Measurements from ENCODE around the gene DPYSL3. TPM values are rescaled to one million over a fixed set of nuclear protein-coding genes. Genes with fewer than 3 reads are reported as not detected.
"Not testable (repeated sequence)": the region's sequence is repeated elsewhere in the genome, so short reads cannot be mapped to it uniquely, and the experiment has no call there.

Gene DPYSL3
- total RNA-seq, 1 donor from 2014 or later: 56.0 TPM

DNA sequence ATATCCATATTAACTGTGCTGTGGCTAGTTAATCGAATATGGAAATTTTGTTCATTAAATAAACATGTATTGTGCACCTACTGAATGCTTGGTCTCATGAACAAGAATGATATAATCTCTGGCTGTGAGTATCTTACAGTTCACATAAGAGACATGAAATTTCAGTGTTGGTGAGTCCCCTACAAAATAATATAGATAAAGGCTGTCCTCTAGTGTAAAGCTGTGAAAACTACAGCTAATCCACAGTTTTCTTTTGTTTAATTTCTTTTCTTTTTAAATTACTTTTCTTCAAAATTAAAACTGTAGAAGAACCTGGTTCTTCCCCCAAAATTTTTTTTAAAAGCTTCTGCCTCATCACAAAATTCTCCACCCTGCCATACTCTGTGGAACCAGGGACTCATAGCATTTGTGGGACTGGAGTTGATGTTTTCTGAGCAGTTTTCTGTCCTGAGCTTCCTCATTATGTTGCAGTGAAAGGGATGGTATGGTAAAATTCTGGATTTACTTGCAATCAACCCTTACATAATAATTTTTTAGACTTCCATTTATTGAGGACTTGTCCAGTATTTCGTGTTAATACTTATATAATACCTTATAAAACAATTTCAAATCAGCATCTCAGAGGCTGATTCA, 140.0 kb downstream of the DPYSL3 start:
- Mint-ChIP-seq H3K27ac (no peak overlapping the region), H3K27me3 (no peaks in the 10 kb centered on the region), H3K4me1 (ENCODE audit: low read depth) (no peaks in the 10 kb centered on the region), H3K36me3 (ENCODE audit: insufficient read depth) (no peaks in the 10 kb centered on the region), H3K4me3 (ENCODE audit: low read depth) (no peak overlapping the region), H3K9me3 (ENCODE audit: low read depth) (no peaks in the 10 kb centered on the region)
- peak; percentile 61 for TF ChIP-seq CTCF (IDR thresholded peaks at IDR 0.05; ENCODE audit: unreplicated experiment)
- no peak for DNase-seq (ENCODE audit: low spot score, unreplicated experiment)

GRCh38 chr5:147367381-147367780, 142.5 kb downstream of the DPYSL3 start:
- H3K36me3 Mint-ChIP-seq (ENCODE audit: insufficient read depth); H3K27me3 Mint-ChIP-seq: not testable (repeated sequence)

DNA sequence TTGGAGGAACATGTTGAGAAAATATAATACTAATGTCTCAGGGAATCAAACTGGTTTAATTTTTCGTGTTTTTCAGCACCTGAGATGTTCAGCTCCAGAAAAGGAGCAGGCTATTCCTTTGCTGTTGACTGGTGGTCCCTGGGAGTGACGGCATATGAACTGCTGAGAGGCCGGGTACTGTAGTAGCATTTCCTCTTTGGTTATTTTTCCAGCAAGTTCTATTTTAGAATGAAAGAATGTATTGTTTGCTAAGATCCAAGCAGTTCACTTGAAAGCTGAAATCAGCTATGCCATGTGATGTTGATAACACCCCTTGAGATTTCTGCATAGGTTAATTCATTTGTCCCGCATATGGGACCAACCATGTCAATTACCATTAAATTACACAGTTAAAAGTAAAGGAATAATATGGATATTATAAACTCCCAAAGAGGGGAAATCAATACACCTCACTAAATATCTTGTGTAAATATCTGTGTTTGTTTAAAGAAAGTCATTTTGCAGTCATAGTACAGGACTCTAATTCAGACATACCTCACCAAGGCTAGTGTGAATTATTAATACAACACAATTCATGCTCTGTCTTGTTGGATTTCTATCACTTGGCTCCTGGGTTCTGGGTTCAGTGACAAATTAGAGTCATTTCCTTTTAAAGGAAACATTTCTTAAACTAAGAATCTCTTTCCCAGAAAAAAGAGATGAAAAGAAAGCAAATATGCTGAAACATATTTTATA, 148.3 kb downstream of the DPYSL3 start:
- H3K9me3 Mint-ChIP-seq (ENCODE audit: low read depth): no peaks in the 10 kb centered on the region
- H3K36me3 Mint-ChIP-seq (ENCODE audit: insufficient read depth): no peaks in the 10 kb centered on the region
- no peak for TF ChIP-seq CTCF (IDR thresholded peaks at IDR 0.05; ENCODE audit: unreplicated experiment)
- no peak overlapping the region for H3K4me3 Mint-ChIP-seq (ENCODE audit: low read depth)
- no peaks in the 10 kb centered on the region for H3K27me3 Mint-ChIP-seq
- peaks cover 5% of the 10 kb centered on the region for H3K4me1 Mint-ChIP-seq (ENCODE audit: low read depth)
- DNase-seq (ENCODE audit: low spot score, unreplicated experiment): no peak
- H3K27ac Mint-ChIP-seq: no peak overlapping the region

More at GRCh38 chr5:147367381-147367780, 142.5 kb downstream of the DPYSL3 start:
- not testable (repeated sequence) for H3K27ac Mint-ChIP-seq; DNase-seq (ENCODE audit: low spot score, unreplicated experiment); H3K4me1 Mint-ChIP-seq (ENCODE audit: low read depth); H3K4me3 Mint-ChIP-seq (ENCODE audit: low read depth); H3K9me3 Mint-ChIP-seq (ENCODE audit: low read depth)

DNA sequence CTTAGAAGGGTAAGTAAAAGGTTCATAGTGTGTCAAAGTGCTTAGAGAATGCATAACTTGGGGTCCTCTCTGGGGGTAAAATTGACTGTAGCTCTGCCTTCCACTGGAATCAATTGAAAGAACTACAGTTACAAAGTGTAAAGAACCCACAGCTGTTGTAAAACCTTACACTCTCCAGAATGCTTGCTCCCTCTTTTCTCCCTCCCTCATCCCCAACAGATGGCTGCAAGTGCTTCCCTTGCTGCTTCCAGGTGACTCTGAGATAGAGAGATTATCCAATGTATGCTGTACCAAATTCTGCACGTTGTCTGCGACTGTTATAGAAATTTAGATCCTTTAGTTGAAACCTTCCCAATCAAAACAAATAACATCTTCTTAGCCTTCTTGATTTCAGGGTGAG, 149.1 kb downstream of the DPYSL3 start:
- Mint-ChIP-seq H3K4me1 (ENCODE audit: low read depth) (peaks cover 5% of the 10 kb centered on the region), H3K27ac (no peak overlapping the region), H3K27me3 (no peaks in the 10 kb centered on the region), H3K4me3 (ENCODE audit: low read depth) (no peak overlapping the region), H3K9me3 (ENCODE audit: low read depth) (no peaks in the 10 kb centered on the region), H3K36me3 (ENCODE audit: insufficient read depth) (no peaks in the 10 kb centered on the region)
- no peak for TF ChIP-seq CTCF (IDR thresholded peaks at IDR 0.05; ENCODE audit: unreplicated experiment)
- no peak for DNase-seq (ENCODE audit: low spot score, unreplicated experiment)

DNA sequence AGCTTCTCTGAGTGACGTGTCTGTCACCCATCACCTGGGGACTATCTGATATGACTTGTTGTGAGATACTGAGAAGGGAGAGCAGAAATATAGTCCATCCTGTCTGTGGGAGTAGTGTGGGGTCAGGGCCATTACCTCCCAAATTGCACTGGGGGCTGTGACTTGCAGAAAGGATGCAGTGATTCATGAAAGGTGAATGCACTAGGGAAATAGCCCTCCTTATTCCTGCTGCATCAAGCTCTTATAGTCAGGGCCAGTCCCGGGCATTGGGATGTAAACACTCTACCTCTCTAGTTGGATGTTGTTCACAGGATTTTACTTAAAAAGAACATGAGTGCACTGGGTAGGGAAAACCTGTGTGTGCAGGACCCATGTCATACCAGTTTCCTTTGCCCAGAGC, 150.3 kb downstream of the DPYSL3 start:
- H3K27me3 Mint-ChIP-seq: no peaks in the 10 kb centered on the region

More for the DNA sequence above, 150.3 kb downstream of the DPYSL3 start:
- H3K4me3 Mint-ChIP-seq (ENCODE audit: low read depth): no peak overlapping the region
- H3K9me3 Mint-ChIP-seq (ENCODE audit: low read depth): no peaks in the 10 kb centered on the region
- H3K27ac Mint-ChIP-seq: no peak overlapping the region
- H3K36me3 Mint-ChIP-seq (ENCODE audit: insufficient read depth): no peaks in the 10 kb centered on the region
- no peak for DNase-seq (ENCODE audit: low spot score, unreplicated experiment)
- no peak for TF ChIP-seq CTCF (IDR thresholded peaks at IDR 0.05; ENCODE audit: unreplicated experiment)
- peaks cover 5% of the 10 kb centered on the region for H3K4me1 Mint-ChIP-seq (ENCODE audit: low read depth)
